Measurements from ENCODE around the gene DENND4C. TPM values are rescaled to one million over a fixed set of nuclear protein-coding genes. Genes with fewer than 3 reads are reported as not detected.

DENND4C gene
- total and polyA plus RNA-seq, 2 of the 4 experiments (the other 2 are of a cell fraction), result 9.0 to 32.6 TPM

- ChIA-PET CTCF (no interaction called here), POLR2A (ENCODE audit: unreplicated experiment) (no interaction called here)
- peak overlapping the region; percentile 99 for H2AK9ac ChIP-seq (replicated peaks; ENCODE audit: low read depth, low read length, poor library complexity)
- H3K27me3 ChIP-seq (ENCODE audit: control insufficient read depth, insufficient read depth, low read length), result no peaks in the 10 kb centered on the region
- peak overlapping the region; percentile 74 for H2AK5ac ChIP-seq (ENCODE audit: low read depth, low read length)
- peak overlapping the region; percentile 76 for H3K9ac ChIP-seq (ENCODE audit: low read depth, low read length)
- no peaks in the 10 kb centered on the region for H3K9me1 ChIP-seq (ENCODE audit: insufficient read depth, low read length)
- H4K91ac ChIP-seq (ENCODE audit: insufficient read depth, low read depth, low read length), result peak overlapping the region; percentile 43
- peak overlapping the region; percentile 86 for H2BK5ac ChIP-seq (ENCODE audit: low read depth, low read length, poor library complexity, severe bottlenecking)
- H3K56ac ChIP-seq (ENCODE audit: extremely low read depth, insufficient read depth, low read length), result peak overlapping the region; percentile 46; the same call in 1 of the 2 replicates
- peak overlapping the region; percentile 98 for H2AFZ ChIP-seq (replicated peaks; ENCODE audit: low read length, poor library complexity)
- peak overlapping the region; percentile 88 for H3K4me2 ChIP-seq (ENCODE audit: low read depth, low read length)
- 0 out of 2 replicates have a peak overlapping the region, but pooled peaks have one; percentile 3 for H2BK120ac ChIP-seq (ENCODE audit: low read depth, low read length)
- H3K36me3 ChIP-seq (ENCODE audit: control insufficient read depth, insufficient read depth, low read length), result peaks cover 23% of the 10 kb centered on the region
- no peak overlapping the region for H2BK20ac ChIP-seq (ENCODE audit: low read depth, low read length)
- peak overlapping the region; percentile 78 for H3K4me3 ChIP-seq (ENCODE audit: insufficient read depth, low read depth, low read length)
- intact Hi-C loops (cut with micrococcal nuclease) (loop anchor here (1.0 to 5.0 kb wide), 3 partner anchors 28 to 198 kb away; partner anchors contain the start of gene ACER2), dilution Hi-C loops (cut with HindIII; ENCODE audit: low sequenced_read_pairs, unreplicated experiment) (no loop called here), in situ Hi-C loops (cut with MboI; ENCODE audit: low sequenced_read_pairs) (no loop called here)
- H2BK15ac ChIP-seq (ENCODE audit: low read depth, low read length), result no peak overlapping the region
- H4K5ac ChIP-seq (ENCODE audit: low read depth, low read length), result peak overlapping the region; percentile 86
- DNase-seq, result no peak
- peaks cover 3 to 32% of the 10 kb centered on the region in 2 experiments; a peak in 3 of 4 replicates for H3K79me1 ChIP-seq (ENCODE audit: low read depth in 1 of 2, low read length in 2 of 2)
- H3K9me3 ChIP-seq (ENCODE audit: control insufficient read depth, insufficient read depth, low read length), result no peaks in the 10 kb centered on the region
- peak overlapping the region; percentile 58 to 95 for H4K8ac ChIP-seq (ENCODE audit: low read depth in 2 of 2, low read length in 2 of 2)
- peak overlapping the region; percentile 89 for H3K14ac ChIP-seq (replicated peaks; ENCODE audit: low read depth, low read length)
- H3K23ac ChIP-seq (ENCODE audit: low read depth, low read length), result peak overlapping the region; percentile 58; the same call in 1 of the 2 replicates
- peak overlapping the region; percentile 84 for H3K27ac ChIP-seq (ENCODE audit: insufficient read depth, low read length)
- peak overlapping the region; percentile 87 for H3K4ac ChIP-seq (ENCODE audit: low read depth, low read length)
- TF ChIP-seq USF2 (IDR thresholded peaks at IDR 0.05; ENCODE audit: low read depth, low read length) (no peak), CEBPB (IDR thresholded peaks at IDR 0.05; ENCODE audit: low read depth, low read length) (no peak), NFE2L2 (IDR thresholded peaks at IDR 0.05; ENCODE audit: low read depth, low read length) (no peak), MXI1 (IDR thresholded peaks at IDR 0.05; ENCODE audit: borderline replicate concordance, low read depth, low read length) (no peak), ELK1 (IDR thresholded peaks at IDR 0.05; ENCODE audit: borderline replicate concordance, low read depth, low read length) (no peak), CHD1 (IDR thresholded peaks at IDR 0.05; ENCODE audit: low read depth, low read length) (no peak), BHLHE40 (IDR thresholded peaks at IDR 0.05; ENCODE audit: low read depth, low read length) (no peak), SMC3 (IDR thresholded peaks at IDR 0.05; ENCODE audit: low read depth, low read length) (no peak), RFX5 (IDR thresholded peaks at IDR 0.05; ENCODE audit: low read depth, low read length) (no peak), POLR2A (IDR thresholded peaks at IDR 0.05; ENCODE audit: low read depth, low read length) (no peak), RCOR1 (IDR thresholded peaks at IDR 0.05; ENCODE audit: insufficient replicate concordance, low read length) (no peak), MAFK (IDR thresholded peaks at IDR 0.05; ENCODE audit: low read depth, low read length) (no peak), RAD21 (IDR thresholded peaks at IDR 0.05; ENCODE audit: low read length) (no peak), MAZ (IDR thresholded peaks at IDR 0.05; ENCODE audit: borderline replicate concordance, low read depth, low read length) (no peak), CTCF (conservative IDR thresholded peaks at IDR 0.05; ENCODE audit: low read depth, low read length) (no peak), FOS (IDR thresholded peaks at IDR 0.05; ENCODE audit: low read depth, low read length) (no peak)
- BruUV-seq (replicated peaks), result no TSS peak
- no peak overlapping the region for H3K18ac ChIP-seq (ENCODE audit: low read depth, low read length)
- H3K4me1 ChIP-seq (ENCODE audit: control insufficient read depth, insufficient read depth, low read length), result peaks cover 2% of the 10 kb centered on the region; the same call in 1 of the 2 replicates
- H4K20me1 ChIP-seq (ENCODE audit: insufficient read depth, low read length), result peaks cover 38% of the 10 kb centered on the region; the same call in 1 of the 2 replicates
- no peak for ATAC-seq (ENCODE audit: low read depth)
- WGBS, 2 experiments (ENCODE audit: extremely low coverage in 2 of 2, insufficient read length in 1 of 2), result no CpG with 5 or more reads among the region's 6 CpGs
Observed at GRCh38 chr9:19380826-19381075, 150.3 kb downstream of the DENND4C start.

Measured in IMR-90 (cell line).